SU-DHL-6 (cell line): ENCODE measurements around the gene BCO1.

ENCODE experiments used
- EZH2phosphoT487 ChIP-seq: fragments of 200-600 bp; sonication (generic), shearing (Covaris generic); conservative IDR thresholded peaks from 2 replicates; pipeline ENCODE4 v1.6.1; 2018; ENCODE audit warnings: mild to moderate bottlenecking, antibody characterized with exemption, low read length, moderate library complexity, mixed read lengths
- TF ChIP-seq, protein P1 (sequence below): fragments of 200-600 bp; sonication (generic); IDR thresholded peaks from one replicate; pipeline ENCODE4 v1.5.1; 2017; ENCODE audit warnings: antibody characterized with exemption, mild to moderate bottlenecking, low read length, moderate library complexity; ENCODE audit not compliant: insufficient read depth, poor library complexity, severe bottlenecking

DNA sequence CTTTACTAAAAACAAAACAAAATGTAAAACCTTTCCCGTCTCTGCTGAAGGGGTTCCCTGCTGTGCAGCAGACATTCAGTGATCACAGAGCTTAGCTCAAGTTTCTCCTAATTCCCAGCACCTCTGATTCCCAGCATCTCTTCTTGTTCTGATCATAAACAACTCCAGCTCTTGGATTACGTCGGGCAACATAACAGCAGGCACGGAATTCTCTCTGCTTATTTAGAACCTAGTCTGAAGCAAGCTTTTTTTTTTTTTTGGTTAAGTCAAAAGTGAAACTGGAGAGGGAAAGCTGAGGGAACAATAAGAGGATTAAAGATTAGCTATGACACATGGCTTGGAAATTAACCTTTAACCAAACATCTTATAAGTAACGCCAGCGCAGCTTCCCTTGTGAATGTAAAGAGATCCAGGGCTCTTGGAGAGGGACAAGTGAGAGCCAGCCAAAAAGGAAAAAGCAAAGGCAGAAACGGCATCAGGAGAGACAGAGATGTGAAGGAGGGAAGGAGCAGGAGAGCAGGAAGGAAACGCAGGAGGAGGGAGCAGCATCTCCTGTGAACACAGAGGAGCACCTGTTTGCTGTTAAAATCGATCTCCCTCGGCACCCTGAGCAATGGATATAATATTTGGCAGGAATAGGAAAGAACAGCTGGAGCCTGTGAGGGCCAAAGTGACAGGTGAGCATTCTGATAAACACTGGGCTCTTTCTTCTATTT, at the start of gene BCO1:
- TF ChIP-seq, protein P1, sequence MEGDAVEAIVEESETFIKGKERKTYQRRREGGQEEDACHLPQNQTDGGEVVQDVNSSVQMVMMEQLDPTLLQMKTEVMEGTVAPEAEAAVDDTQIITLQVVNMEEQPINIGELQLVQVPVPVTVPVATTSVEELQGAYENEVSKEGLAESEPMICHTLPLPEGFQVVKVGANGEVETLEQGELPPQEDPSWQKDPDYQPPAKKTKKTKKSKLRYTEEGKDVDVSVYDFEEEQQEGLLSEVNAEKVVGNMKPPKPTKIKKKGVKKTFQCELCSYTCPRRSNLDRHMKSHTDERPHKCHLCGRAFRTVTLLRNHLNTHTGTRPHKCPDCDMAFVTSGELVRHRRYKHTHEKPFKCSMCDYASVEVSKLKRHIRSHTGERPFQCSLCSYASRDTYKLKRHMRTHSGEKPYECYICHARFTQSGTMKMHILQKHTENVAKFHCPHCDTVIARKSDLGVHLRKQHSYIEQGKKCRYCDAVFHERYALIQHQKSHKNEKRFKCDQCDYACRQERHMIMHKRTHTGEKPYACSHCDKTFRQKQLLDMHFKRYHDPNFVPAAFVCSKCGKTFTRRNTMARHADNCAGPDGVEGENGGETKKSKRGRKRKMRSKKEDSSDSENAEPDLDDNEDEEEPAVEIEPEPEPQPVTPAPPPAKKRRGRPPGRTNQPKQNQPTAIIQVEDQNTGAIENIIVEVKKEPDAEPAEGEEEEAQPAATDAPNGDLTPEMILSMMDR: no peak
- no peak for TF ChIP-seq EZH2phosphoT487
